Loucy (cell line): ENCODE measurements around the gene ZNF689.

ENCODE experiments used
- H2AFZ ChIP-seq: fragments of 200-600 bp; sonication (generic); 2 replicates; pipeline ENCODE4 v1.6.0; 2016; ENCODE audit warnings: antibody characterized with exemption, mild to moderate bottlenecking, low read length, moderate library complexity
- H3F3A ChIP-seq: fragments of 200-600 bp; 2 replicates; pipeline ENCODE4 v1.6.0; 2016; ENCODE audit warnings: antibody characterized with exemption, low read depth, mild to moderate bottlenecking
- H3K27me3 ChIP-seq: fragments of 200-600 bp; sonication (generic); 2 replicates; pipeline ENCODE4 v1.6.1; 2014; ENCODE audit warnings: low read length, mild to moderate bottlenecking; ENCODE audit not compliant: insufficient read depth, poor library complexity, severe bottlenecking
- H3K36me3 ChIP-seq: fragments of 200-600 bp; sonication (generic); 2 replicates; pipeline ENCODE4 v1.6.1; 2016; ENCODE audit warnings: low read length; ENCODE audit not compliant: insufficient read depth
- H3K4me1 ChIP-seq: fragments of 200-600 bp; sonication (generic); 2 replicates; pipeline ENCODE4 v1.5.1; 2014; ENCODE audit warnings: low read length, mild to moderate bottlenecking; ENCODE audit not compliant: insufficient read depth, poor library complexity, severe bottlenecking
- H3K4me2 ChIP-seq: fragments of 200-600 bp; sonication (generic); 2 replicates; pipeline ENCODE4 v1.6.0; 2014; ENCODE audit warnings: antibody characterized with exemption, low read length, low read depth, mild to moderate bottlenecking; ENCODE audit not compliant: poor library complexity, severe bottlenecking
- H3K4me3 ChIP-seq: fragments of 200-600 bp; sonication (generic); 2 replicates; pipeline ENCODE4 v1.5.1; 2014; ENCODE audit warnings: low read length, mild to moderate bottlenecking, mixed read lengths; ENCODE audit not compliant: poor library complexity, severe bottlenecking
- H3K79me2 ChIP-seq: fragments of 200-600 bp; sonication (generic); 2 replicates; pipeline ENCODE4 v1.6.1; 2014; ENCODE audit warnings: low read length; ENCODE audit not compliant: insufficient read depth
- H3K9ac ChIP-seq: fragments of 200-600 bp; sonication (generic); 2 replicates; pipeline ENCODE4 v1.6.0; 2014; ENCODE audit warnings: mild to moderate bottlenecking, low read depth, low read length, moderate library complexity; ENCODE audit not compliant: poor library complexity, severe bottlenecking
- H3K9me2 ChIP-seq: fragments of 200-600 bp; sonication (generic); replicated peaks from 2 replicates; pipeline ENCODE4 v1.6.1; 2016; ENCODE audit warnings: low read depth, low read length, mixed read lengths
- H3K9me3 ChIP-seq: fragments of 200-600 bp; sonication (generic); 2 replicates; pipeline ENCODE4 v1.6.1; 2014; ENCODE audit warnings: mild to moderate bottlenecking, antibody characterized with exemption, low read length, low read depth; ENCODE audit not compliant: insufficient read depth
- H4K20me1 ChIP-seq: fragments of 200-600 bp; sonication (generic); 2 replicates; pipeline ENCODE4 v1.6.0; 2014; ENCODE audit warnings: antibody characterized with exemption, low read length, mild to moderate bottlenecking; ENCODE audit not compliant: insufficient read depth, poor library complexity, severe bottlenecking
- EZH2phosphoT487 ChIP-seq: fragments of 200-600 bp; IDR thresholded peaks from 2 replicates; pipeline ENCODE4 v1.6.1; 2018; ENCODE audit warnings: antibody characterized with exemption, mild to moderate bottlenecking, moderate library complexity, borderline replicate concordance
- TF ChIP-seq, protein P1 (sequence below): fragments of 200-600 bp; sonication (generic); conservative IDR thresholded peaks from 2 replicates; pipeline ENCODE4 v1.5.1; 2014; ENCODE audit warnings: mild to moderate bottlenecking, antibody characterized with exemption, low read length

ZNF689 gene

DNA sequence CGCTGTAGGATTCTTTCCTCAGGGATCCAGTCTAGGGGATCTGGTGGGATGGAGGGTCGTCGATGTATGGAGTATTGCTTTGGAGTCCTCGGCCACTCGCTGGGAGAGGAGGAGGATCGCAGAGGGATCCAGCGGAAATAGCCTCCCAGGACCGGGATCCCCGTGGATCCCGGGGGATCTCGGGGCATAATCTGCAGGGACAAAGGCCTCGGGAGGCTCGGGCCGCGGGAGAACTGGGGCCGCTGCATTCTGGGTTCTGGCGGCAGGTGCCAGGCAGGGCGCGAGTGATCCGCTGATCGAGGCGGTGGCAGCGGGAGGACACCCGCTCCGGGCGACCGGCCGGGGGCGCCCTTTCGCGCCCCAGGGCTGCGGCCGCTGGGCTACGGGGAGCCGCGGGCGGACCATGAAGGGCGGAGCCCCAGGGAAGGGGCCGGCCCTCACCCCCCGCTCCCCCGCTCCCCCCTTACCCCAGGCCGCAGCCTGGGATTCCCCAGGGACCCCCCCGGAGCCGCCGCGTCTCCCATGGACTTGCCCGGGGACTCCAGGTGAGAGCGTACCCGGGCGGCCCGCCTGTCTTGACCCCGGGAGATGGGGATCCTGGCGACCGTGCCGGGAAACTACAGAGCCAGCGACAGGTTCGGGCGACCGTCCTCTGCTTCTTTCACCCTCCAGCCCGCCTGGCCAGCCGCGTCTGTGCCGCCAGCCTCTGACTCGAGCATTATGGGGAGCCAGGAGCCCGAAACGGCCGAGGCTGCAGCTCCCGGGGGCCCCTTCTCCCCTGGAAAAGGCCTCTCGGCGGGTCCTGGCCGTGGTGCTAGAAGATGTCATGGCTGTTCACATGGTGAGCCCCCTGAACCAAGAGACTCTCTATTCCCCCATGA lies 41.2 kb upstream of the ZNF689 start:
- peak overlapping the region; percentile 99 for H3K4me3 ChIP-seq

DNA sequence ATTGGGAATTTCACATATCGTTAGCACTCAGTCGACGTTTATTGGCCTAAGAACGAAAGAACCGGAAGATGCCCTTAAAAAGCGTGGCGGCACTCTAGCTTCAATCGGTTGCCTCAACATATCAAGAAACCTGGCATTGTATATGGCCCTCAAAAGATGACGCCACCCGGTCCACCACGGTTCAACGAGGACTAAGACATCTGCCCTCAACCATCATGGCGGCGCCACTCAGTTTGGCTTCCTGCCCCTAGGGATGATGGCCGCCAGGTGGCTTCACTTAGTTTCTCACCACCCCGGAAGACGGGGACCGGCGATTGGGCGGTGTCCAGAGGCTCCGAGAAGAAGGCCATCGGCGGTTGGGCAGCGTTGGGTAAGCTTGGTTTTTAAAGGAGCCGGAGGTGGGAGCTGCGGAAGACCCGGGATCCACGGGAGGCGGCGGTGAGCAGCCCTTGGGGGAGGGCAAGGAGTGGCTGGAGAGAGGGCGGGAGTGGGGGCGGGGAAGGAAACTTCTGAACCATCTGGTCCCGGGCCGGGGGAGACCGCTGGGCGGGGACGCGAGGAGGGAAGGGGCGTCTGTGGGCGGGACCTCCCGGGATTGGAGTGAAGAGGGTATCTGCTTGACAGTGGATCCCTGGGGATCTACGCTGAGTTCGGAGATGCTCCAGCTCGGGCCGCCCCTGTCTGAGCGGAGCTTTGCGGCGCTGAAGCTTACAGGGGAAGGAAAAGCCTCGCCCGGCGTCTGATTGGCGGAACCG lies 40.4 kb upstream of the ZNF689 start, which contains the start of gene PRR14:
Gene PRR14, plus strand, starts transcription at position 592 of the 755 bp plus-strand sequence. CDS start 686 bp downstream, outside the sequence.
- peak within 1 kb of the TSS; percentile 89 for H3K4me2 ChIP-seq
- no peaks in the 10 kb centered on the region for H3F3A ChIP-seq
- no peaks in the 10 kb centered on the region for H3K9me3 ChIP-seq
- TF ChIP-seq, protein P1, sequence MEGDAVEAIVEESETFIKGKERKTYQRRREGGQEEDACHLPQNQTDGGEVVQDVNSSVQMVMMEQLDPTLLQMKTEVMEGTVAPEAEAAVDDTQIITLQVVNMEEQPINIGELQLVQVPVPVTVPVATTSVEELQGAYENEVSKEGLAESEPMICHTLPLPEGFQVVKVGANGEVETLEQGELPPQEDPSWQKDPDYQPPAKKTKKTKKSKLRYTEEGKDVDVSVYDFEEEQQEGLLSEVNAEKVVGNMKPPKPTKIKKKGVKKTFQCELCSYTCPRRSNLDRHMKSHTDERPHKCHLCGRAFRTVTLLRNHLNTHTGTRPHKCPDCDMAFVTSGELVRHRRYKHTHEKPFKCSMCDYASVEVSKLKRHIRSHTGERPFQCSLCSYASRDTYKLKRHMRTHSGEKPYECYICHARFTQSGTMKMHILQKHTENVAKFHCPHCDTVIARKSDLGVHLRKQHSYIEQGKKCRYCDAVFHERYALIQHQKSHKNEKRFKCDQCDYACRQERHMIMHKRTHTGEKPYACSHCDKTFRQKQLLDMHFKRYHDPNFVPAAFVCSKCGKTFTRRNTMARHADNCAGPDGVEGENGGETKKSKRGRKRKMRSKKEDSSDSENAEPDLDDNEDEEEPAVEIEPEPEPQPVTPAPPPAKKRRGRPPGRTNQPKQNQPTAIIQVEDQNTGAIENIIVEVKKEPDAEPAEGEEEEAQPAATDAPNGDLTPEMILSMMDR, result no peak
- TF ChIP-seq EZH2phosphoT487, result no peak
- peaks cover 22% of the 10 kb centered on the region for H3K4me1 ChIP-seq
- peaks cover 17% of the 10 kb centered on the region for H4K20me1 ChIP-seq
- peak within 1 kb of the TSS; percentile 99 for H3K4me3 ChIP-seq
- H3K36me3 ChIP-seq, result peaks cover 18% of the 10 kb centered on the region; the same call in 1 of the 2 replicates
- H2AFZ ChIP-seq, result peak within 1 kb of the TSS; percentile 93
- no peaks in the 10 kb centered on the region for H3K27me3 ChIP-seq
- no peaks in the 10 kb centered on the region for H3K9me2 ChIP-seq
- H3K9ac ChIP-seq, result peak within 1 kb of the TSS; percentile 99
- peaks cover 16% of the 10 kb centered on the region for H3K79me2 ChIP-seq

More for the DNA sequence above, 41.2 kb upstream of the ZNF689 start:
- Histone ChIP-seq H3K36me3 (peaks cover 23% of the 10 kb centered on the region; the same call in 1 of the 2 replicates), H3K4me2 (peak overlapping the region; percentile 89), H3K79me2 (peaks cover 16% of the 10 kb centered on the region), H3F3A (no peaks in the 10 kb centered on the region), H4K20me1 (peaks cover 17% of the 10 kb centered on the region), H3K9me2 (no peaks in the 10 kb centered on the region), H3K4me1 (peaks cover 22% of the 10 kb centered on the region), H3K27me3 (no peaks in the 10 kb centered on the region), H3K9ac (peak overlapping the region; percentile 99), H2AFZ (peak overlapping the region; percentile 93), H3K9me3 (no peaks in the 10 kb centered on the region)
- no peak for TF ChIP-seq EZH2phosphoT487
- TF ChIP-seq, protein P1, result peak; percentile 70

DNA sequence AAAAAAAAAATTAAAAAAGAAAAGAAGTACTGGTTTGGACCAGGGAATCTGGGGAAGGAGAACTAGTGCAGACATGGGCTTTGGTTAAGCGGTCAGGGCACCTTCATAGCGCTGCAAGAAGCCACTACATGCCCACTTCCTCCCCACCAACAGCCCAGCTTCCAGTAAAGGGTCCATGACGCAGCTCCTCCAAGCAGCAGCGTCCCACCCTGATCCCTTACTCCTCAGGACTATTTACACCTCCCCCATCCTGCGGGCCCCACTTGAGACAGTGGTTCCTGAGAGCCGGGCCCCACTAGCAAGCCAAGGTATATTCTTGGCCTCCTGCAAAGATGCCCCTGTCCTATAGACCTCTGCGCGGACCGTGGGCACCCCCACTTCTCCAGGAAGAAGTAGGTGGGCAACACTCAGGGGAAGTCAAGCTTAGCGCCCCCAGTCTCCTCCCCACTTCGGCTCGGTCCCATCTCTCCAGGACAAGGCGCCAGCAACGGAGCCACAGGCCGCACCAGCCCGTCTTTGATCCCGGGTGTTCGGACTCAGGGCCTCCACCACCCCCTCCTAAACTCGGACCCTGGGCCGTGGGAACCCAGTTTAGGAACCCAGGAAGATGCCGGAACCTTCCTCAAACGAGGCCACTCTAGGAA lies 39.7 kb upstream of the ZNF689 start:
- H3K4me2 ChIP-seq, result peak overlapping the region; percentile 71
- H3K4me3 ChIP-seq, result peak overlapping the region; percentile 99
- H3K9me3 ChIP-seq, result no peaks in the 10 kb centered on the region
- peak overlapping the region; percentile 64 for H2AFZ ChIP-seq
- H3K36me3 ChIP-seq, result peaks cover 11% of the 10 kb centered on the region; the same call in 1 of the 2 replicates
- peak overlapping the region; percentile 87 for H3K9ac ChIP-seq
- peaks cover 16% of the 10 kb centered on the region for H3K79me2 ChIP-seq
- H3K4me1 ChIP-seq, result peaks cover 22% of the 10 kb centered on the region
- no peaks in the 10 kb centered on the region for H3F3A ChIP-seq
- H3K27me3 ChIP-seq, result no peaks in the 10 kb centered on the region
- no peaks in the 10 kb centered on the region for H3K9me2 ChIP-seq
- H4K20me1 ChIP-seq, result peaks cover 17% of the 10 kb centered on the region
- no peak for TF ChIP-seq EZH2phosphoT487
- TF ChIP-seq, protein P1, result no peak
